HCT116 (cell line): ENCODE measurements around the gene TMEM175. TPM values are rescaled to one million over a fixed set of nuclear protein-coding genes. Genes with fewer than 3 reads are reported as not detected.

Experiments
- ATAC-seq: fragments of 200-7000 bp; cut with Tn5 transposase; 2 replicates; pipeline ENCODE4 v1.9.1; 2020; ENCODE audit warnings: mild to moderate bottlenecking, moderate library complexity
- BruUV-seq: library from RNA; stranded (reverse); fragments of 400-500 nt; replicated peaks from 2 replicates; lab custom pipeline; 2021; lab: Mats Ljungman, UMichigan
- CTCF ChIA-PET: fragments of 300-600 bp; sonication (Branson Sonifier 250); formaldehyde crosslinking; loops from one replicate; lab custom pipeline; 2021; ENCODE audit warnings: antibody characterized with exemption; lab: Charles Lee
- POLR2A ChIA-PET: fragments of 300-600, 350-600 bp; sonication (Branson Sonifier 250); formaldehyde crosslinking; loops from one replicate; lab custom pipeline; 2021; ENCODE audit warnings: antibody characterized with exemption; lab: Charles Lee
- RAD21 ChIA-PET, 2 experiments: fragments of 300-600 bp; sonication (Branson Sonifier 250); formaldehyde crosslinking; loops; one replicate each; lab custom pipeline; 2023; ENCODE audit warnings: low total read pairs in 2 of 2; ENCODE audit not compliant: uncharacterized antibody in 2 of 2, unreplicated experiment in 2 of 2, low non-redundant PET in 1 of 2; lab: Charles Lee
- DNase-seq: peaks from one replicate; pipeline ENCODE4 v3.0.0-alpha.2; 2010; ENCODE audit warnings: low read depth, low spot score
- H2AFZ ChIP-seq: fragments of 200-600 bp; shearing (Covaris generic), sonication (generic); 2 replicates; pipeline ENCODE4 v1.6.1; 2017; ENCODE audit warnings: low read depth, mixed run types, mixed read lengths, antibody characterized with exemption, low read length; ENCODE audit not compliant: poor library complexity, severe bottlenecking
- H3K27ac ChIP-seq: 2 replicates; pipeline ENCODE4 v1.5.1; 2012; ENCODE audit warnings: low read depth, low read length
- H3K27me3 ChIP-seq: fragments of 200-600 bp; sonication (generic); 2 replicates; pipeline ENCODE4 v1.6.1; 2016; ENCODE audit warnings: mixed run types, low read length, mixed read lengths; ENCODE audit not compliant: insufficient read depth
- H3K36me3 ChIP-seq, 2 experiments: fragments of 200-500 bp in 1 of 2; fragments of 200-600 bp in 1 of 2; sonication (Bioruptor generic) in 1 of 2; sonication (generic) in 1 of 2; 2 replicates each; pipeline versions ENCODE4 v1.5.1 to v1.6.1; 2014 to 2016; ENCODE audit warnings: low read length in 2 of 2, inconsistent platforms in 1 of 2, mixed read lengths in 1 of 2, mixed run types in 1 of 2; ENCODE audit not compliant: insufficient read depth in 2 of 2, control insufficient read depth in 1 of 2
- H3K4me1 ChIP-seq, 2 experiments: fragments of 200-600 bp in 1 of 2; sonication (generic) in 1 of 2; 2 replicates each; pipeline versions ENCODE4 v1.5.1 to v1.6.1; 2012 to 2017; ENCODE audit warnings: low read length in 2 of 2, inconsistent platforms in 1 of 2, mild to moderate bottlenecking in 1 of 2, mixed read lengths in 1 of 2, mixed run types in 1 of 2, moderate library complexity in 1 of 2; ENCODE audit not compliant: insufficient read depth in 2 of 2, control insufficient read depth in 1 of 2
- H3K4me2 ChIP-seq: fragments of 200-600 bp; sonication (generic); 2 replicates; pipeline ENCODE4 v1.6.1; 2017; ENCODE audit warnings: mixed run types, low read length, mixed read lengths
- H3K4me3 ChIP-seq, 2 experiments: fragments of 200-600 bp in 1 of 2; sonication (generic) in 1 of 2; replicated peaks in 1 of 2; 2 replicates each; pipeline ENCODE4 v1.5.1; 2011 to 2016; ENCODE audit warnings: low read length in 2 of 2, control low read depth in 1 of 2, low read depth in 1 of 2, mild to moderate bottlenecking in 1 of 2, mixed read lengths in 1 of 2, mixed run types in 1 of 2
- H3K79me2 ChIP-seq: fragments of 200-600 bp; sonication (generic); 2 replicates; pipeline ENCODE4 v1.6.1; 2017; ENCODE audit warnings: mild to moderate bottlenecking, mixed run types, low read length, moderate library complexity, mixed read lengths; ENCODE audit not compliant: insufficient read depth
- H3K9ac ChIP-seq: fragments of 200-600 bp; sonication (generic); 2 replicates; pipeline ENCODE4 v1.6.1; 2016; ENCODE audit warnings: low read length, mixed read lengths
- H3K9me2 ChIP-seq: fragments of 200-600 bp; sonication (generic), shearing (Covaris generic); 2 replicates; pipeline ENCODE4 v1.6.1; 2017; ENCODE audit warnings: mixed run types, mild to moderate bottlenecking, moderate library complexity; ENCODE audit not compliant: insufficient read depth
- H3K9me3 ChIP-seq, 2 experiments: fragments of 200-500 bp in 1 of 2; fragments of 200-600 bp in 1 of 2; sonication (Bioruptor generic) in 1 of 2; sonication (generic) in 1 of 2; 2 replicates each; pipeline ENCODE4 v1.6.1; 2014 to 2017; ENCODE audit warnings: low read length in 2 of 2, mixed read lengths in 2 of 2, inconsistent platforms in 1 of 2, low read depth in 1 of 2, mild to moderate bottlenecking in 1 of 2, mixed run types in 1 of 2, moderate library complexity in 1 of 2; ENCODE audit not compliant: control insufficient read depth in 1 of 2, insufficient read depth in 1 of 2
- H4K20me1 ChIP-seq: fragments of 200-600 bp; sonication (generic), shearing (Covaris generic); 2 replicates; pipeline ENCODE4 v1.6.1; 2017; ENCODE audit warnings: mixed run types, mild to moderate bottlenecking, moderate library complexity; ENCODE audit not compliant: insufficient read depth
- CBX3 ChIP-seq: IDR thresholded peaks from 2 replicates; pipeline ENCODE4 v1.6.1; 2012; ENCODE audit warnings: low read depth
- CEBPB ChIP-seq: IDR thresholded peaks from 2 replicates; pipeline ENCODE4 v1.6.1; 2012; ENCODE audit warnings: low read depth
- EGR1 ChIP-seq: IDR thresholded peaks from 2 replicates; pipeline ENCODE4 v1.6.1; 2012; ENCODE audit warnings: low read depth
- ELF1 ChIP-seq: IDR thresholded peaks from 2 replicates; pipeline ENCODE4 v1.6.1; 2012; ENCODE audit warnings: low read depth, borderline replicate concordance
- EZH2 ChIP-seq: fragments of 200-600 bp; sonication (generic); IDR thresholded peaks from 2 replicates; pipeline ENCODE4 v1.6.1; 2017; ENCODE audit warnings: antibody characterized with exemption, mixed run types
- EZH2phosphoT487 ChIP-seq: fragments of 200-600 bp; IDR thresholded peaks from 2 replicates; pipeline ENCODE4 v1.6.1; 2018; ENCODE audit warnings: antibody characterized with exemption, borderline replicate concordance
- FOSL1 ChIP-seq: IDR thresholded peaks from 2 replicates; pipeline ENCODE4 v1.6.1; 2012; ENCODE audit warnings: low read depth
- JUND ChIP-seq: IDR thresholded peaks from 2 replicates; pipeline ENCODE4 v1.6.1; 2012
- MAX ChIP-seq: IDR thresholded peaks from 2 replicates; pipeline ENCODE4 v1.6.1; 2012
- POLR2A ChIP-seq: IDR thresholded peaks from 2 replicates; pipeline ENCODE4 v1.7.0; 2011; ENCODE audit warnings: borderline replicate concordance; ENCODE audit not compliant: insufficient read depth, insufficient read length; ENCODE audit errors: extremely low read depth
- POLR2AphosphoS5 ChIP-seq: IDR thresholded peaks from 2 replicates; pipeline ENCODE4 v1.6.1; 2011; ENCODE audit warnings: mild to moderate bottlenecking, low read depth, low read length, moderate library complexity
- SIN3A ChIP-seq: IDR thresholded peaks from 2 replicates; pipeline ENCODE4 v1.6.1; 2012; ENCODE audit warnings: low read depth
- SRF ChIP-seq: IDR thresholded peaks from 2 replicates; pipeline ENCODE4 v1.6.1; 2012; ENCODE audit warnings: low read depth
- TCF7L2 ChIP-seq: IDR thresholded peaks from 2 replicates; pipeline ENCODE4 v1.7.0; 2011; ENCODE audit warnings: borderline replicate concordance, inconsistent platforms; ENCODE audit not compliant: insufficient read depth, insufficient read length; ENCODE audit errors: extremely low read depth
- YY1 ChIP-seq: IDR thresholded peaks from 2 replicates; pipeline ENCODE4 v1.6.1; 2011; ENCODE audit warnings: low read length, low read depth, moderate library complexity, mild to moderate bottlenecking; ENCODE audit not compliant: insufficient replicate concordance; ENCODE audit errors: extremely low read depth
- ZBTB33 ChIP-seq: IDR thresholded peaks from 2 replicates; pipeline ENCODE4 v1.6.1; 2011; ENCODE audit warnings: mild to moderate bottlenecking, low read length, moderate library complexity; ENCODE audit not compliant: insufficient replicate concordance; ENCODE audit errors: extremely low read depth
- intact Hi-C: fragments of 100-400 bp; cut with micrococcal nuclease; formaldehyde crosslinking; loops from 2 replicates; pipeline ENCODE4 v1.10.0; 2022
- total RNA-seq: library from RNA; stranded (reverse); gene quantifications from one replicate; pipeline ENCODE4 v1.2.1, GENCODE V29; 2021; ENCODE audit not compliant: unreplicated experiment
- TF ChIP-seq, protein P1 (sequence below): IDR thresholded peaks from 2 replicates; pipeline ENCODE4 v1.6.1; 2012

The TMEM175 gene
- total RNA-seq, 1 experiment from 2014 or later = 17.5 TPM

DNA sequence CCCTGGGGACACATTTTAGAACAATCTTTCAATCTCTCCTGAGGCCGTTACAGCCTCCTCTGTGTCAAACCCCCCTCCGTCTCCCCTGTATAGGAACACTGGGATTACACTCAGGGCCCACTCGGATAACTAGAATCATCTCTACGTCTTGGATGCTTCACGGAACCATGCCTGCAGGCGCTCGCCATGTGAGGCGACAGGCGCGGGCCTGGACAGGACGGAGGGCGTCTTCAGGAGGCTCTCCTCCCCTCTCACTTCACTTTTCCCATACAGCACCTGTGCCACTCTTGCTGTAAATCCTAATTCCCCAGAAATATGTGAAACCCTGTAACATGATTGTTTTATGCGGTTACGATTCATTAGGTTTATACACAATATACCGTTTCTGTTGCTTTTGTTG, 50.6 kb downstream of the TMEM175 start:
- ATAC-seq = no peak
- Histone ChIP-seq H2AFZ (no peak overlapping the region), H3K9ac (no peak overlapping the region), H3K4me3 (no peak overlapping the region), H3K27me3 (no peaks in the 10 kb centered on the region), H3K9me2 (no peaks in the 10 kb centered on the region), H3K9me3 (no peaks in the 10 kb centered on the region), H3K27ac (no peak overlapping the region), H3K4me1 (peaks cover 10 to 35% of the 10 kb centered on the region in 2 experiments), H3K36me3 (no peaks in the 10 kb centered on the region), H4K20me1 (no peaks in the 10 kb centered on the region)
- ChIA-PET POLR2A (no interaction called here), CTCF (no interaction called here)
- intact Hi-C loops = loop anchor here (10.0 kb wide), 2 partner anchors 218 to 378 kb away; no protein-coding TSS in a partner anchor
- no TSS peak for BruUV-seq
- TF ChIP-seq POLR2AphosphoS5 = no peak
- TF ChIP-seq MAX = no peak
- no peak for TF ChIP-seq TCF7L2
- TF ChIP-seq, all 23 proteins: peak for 0
- no peaks in the 10 kb centered on the region for H3K79me2 ChIP-seq
- no peak overlapping the region for H3K4me2 ChIP-seq
- RAD21 ChIA-PET = no interaction called here
- DNase-seq = no peak

- H3K27me3 ChIP-seq = no peaks in the 10 kb centered on the region
- CTCF ChIA-PET = interaction anchor here (1.0 kb wide), 1 partner anchor 242 kb away, joined by 4 read pairs; no protein-coding TSS in a partner anchor
- peaks cover 10 to 37% of the 10 kb centered on the region in 2 experiments for H3K4me1 ChIP-seq
- H4K20me1 ChIP-seq = no peaks in the 10 kb centered on the region
- no peak for DNase-seq
- TF ChIP-seq CEBPB = no peak
- no peak for TF ChIP-seq SIN3A
- TF ChIP-seq ZBTB33 = no peak
- TF ChIP-seq EZH2phosphoT487 = no peak
- TF ChIP-seq EGR1 = no peak
- no peak for TF ChIP-seq EZH2
- TF ChIP-seq ELF1 = no peak
- no peak for TF ChIP-seq YY1
- no peak for TF ChIP-seq SRF
- TF ChIP-seq POLR2AphosphoS5 = no peak
- no peak for TF ChIP-seq TCF7L2
- no peak for TF ChIP-seq JUND
- no peak for TF ChIP-seq CBX3
- TF ChIP-seq, protein P1, sequence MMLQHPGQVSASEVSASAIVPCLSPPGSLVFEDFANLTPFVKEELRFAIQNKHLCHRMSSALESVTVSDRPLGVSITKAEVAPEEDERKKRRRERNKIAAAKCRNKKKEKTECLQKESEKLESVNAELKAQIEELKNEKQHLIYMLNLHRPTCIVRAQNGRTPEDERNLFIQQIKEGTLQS = no peak
- no peak for TF ChIP-seq POLR2A
- TF ChIP-seq FOSL1 = no peak
- H3K27ac ChIP-seq = peak overlapping the region; percentile 41
- no peaks in the 10 kb centered on the region for H3K79me2 ChIP-seq
- H2AFZ ChIP-seq = peak overlapping the region; percentile 30
- peak; percentile 8 for ATAC-seq
- peak overlapping the region; percentile 60 for H3K9ac ChIP-seq
- no peaks in the 10 kb centered on the region for H3K9me2 ChIP-seq
- RAD21 ChIA-PET = interaction anchor here in 1 of 2 experiments (0.5 kb wide), 1 partner anchor 28 kb away, joined by 4 read pairs; no protein-coding TSS in a partner anchor
- intact Hi-C loops = loop anchor here (1.0 to 10.0 kb wide), 3 partner anchors 52 to 380 kb away; partner anchors contain the start of genes GAK and TMEM175
- POLR2A ChIA-PET = interaction anchor here (0.9 kb wide), 1 partner anchor 52 kb away, joined by 4 read pairs; the partner anchor contains the start of genes GAK and TMEM175
- H3K36me3 ChIP-seq = no peaks in the 10 kb centered on the region
- H3K4me3 ChIP-seq = peak overlapping the region; percentile 43 to 67
- H3K4me2 ChIP-seq = peak overlapping the region; percentile 96
- no TSS peak for BruUV-seq
- no peaks in the 10 kb centered on the region for H3K9me3 ChIP-seq
Measured at GRCh38 chr4:984336-985054, 52.2 kb downstream of the TMEM175 start.
